ENCODE measurements around the gene OSER1.
A peak's percentile ranks its signal among the peaks of the same experiment; 100 is the strongest.
"Not testable (repeated sequence)": the region's sequence is repeated elsewhere in the genome, so short reads cannot be mapped to it uniquely, and the experiment has no call there.

OSER1 gene

GRCh38 chr20:44248410-44248759, 37.8 kb upstream of the OSER1 start:
- no peak overlapping the region for H3K27ac ChIP-seq
- no peak for TF ChIP-seq CTCF (conservative IDR thresholded peaks at IDR 0.05)

- H3K27ac ChIP-seq = peak overlapping the region; percentile 63; the same call in 1 of the 2 replicates
Observed at GRCh38 chr20:44247586-44248409, 37.2 kb upstream of the OSER1 start.

GRCh38 chr20:44247131-44247571, 36.6 kb upstream of the OSER1 start, which contains the start of gene GDAP1L1:
Gene GDAP1L1, plus strand, starts transcription at chr20:44247308. Its CDS starts 27 bp downstream, at chr20:44247335.
- no peak for TF ChIP-seq CTCF (conservative IDR thresholded peaks at IDR 0.05)
- H3K27ac ChIP-seq = peak within 1 kb of the TSS; percentile 63; the same call in 1 of the 2 replicates

More at GRCh38 chr20:44247586-44248409, 37.2 kb upstream of the OSER1 start:
- no peak for TF ChIP-seq CTCF (conservative IDR thresholded peaks at IDR 0.05)

- H3K27ac ChIP-seq = no peak overlapping the region
- no peak for TF ChIP-seq CTCF (conservative IDR thresholded peaks at IDR 0.05)
Observed at GRCh38 chr20:44245977-44246376, 35.4 kb upstream of the OSER1 start.

GRCh38 chr20:44241796-44242195, 31.2 kb upstream of the OSER1 start:
- TF ChIP-seq CTCF (conservative IDR thresholded peaks at IDR 0.05) = no peak
- H3K27ac ChIP-seq = no peak overlapping the region

GRCh38 chr20:44236840-44237239, 26.3 kb upstream of the OSER1 start:
- not testable (repeated sequence) for H3K27ac ChIP-seq

- no peak for TF ChIP-seq CTCF (conservative IDR thresholded peaks at IDR 0.05)
- H3K27ac ChIP-seq = no peak overlapping the region
Observed at GRCh38 chr20:44235702-44236101, 25.1 kb upstream of the OSER1 start.
